Coronary artery (tissue), 2 donors: ENCODE data around the gene TMED5.

Source experiments
- DNase-seq: peaks from one replicate; pipeline ENCODE4 v3.0.0-alpha.2; 2017; ENCODE audit warnings: low spot score
- H3K27ac ChIP-seq, 2 donors: fragments of 200-600 bp; sonication (generic); one replicate each; pipeline ENCODE4 v1.5.1; 2016 to 2019
- H3K4me3 ChIP-seq: fragments of 200-600 bp; sonication (generic); 2 replicates; pipeline ENCODE4 v1.5.1; 2016; ENCODE audit warnings: mild to moderate bottlenecking, moderate library complexity
- CTCF ChIP-seq: fragments of 200-600 bp; sonication (generic); IDR thresholded peaks from one replicate; pipeline ENCODE4 v1.5.1; 2019; ENCODE audit warnings: antibody characterized with exemption

The TMED5 gene

GRCh38 chr1:93123201-93123783, 56.9 kb downstream of the TMED5 start:
- TF ChIP-seq CTCF, result no peak
- DNase-seq, result no peak
- Histone ChIP-seq H3K4me3 (no peak overlapping the region), H3K27ac (no peak overlapping the region)

- DNase-seq, result no peak
- no peak overlapping the region for H3K4me3 ChIP-seq
- no peak for TF ChIP-seq CTCF
- H3K27ac ChIP-seq, result no peak overlapping the region
These were observed 59.6 kb downstream of the TMED5 start for GRCh38 chr1:93120614-93121013.

- no peak overlapping the region for H3K4me3 ChIP-seq
- no peak for DNase-seq
- H3K27ac ChIP-seq, result no peak overlapping the region
- no peak for TF ChIP-seq CTCF
These were observed 65.8 kb downstream of the TMED5 start for GRCh38 chr1:93114391-93114790.

- no peak overlapping the region for H3K27ac ChIP-seq
- no peak for DNase-seq
- no peak for TF ChIP-seq CTCF
- H3K4me3 ChIP-seq, result no peak overlapping the region
These were observed 67.1 kb downstream of the TMED5 start for GRCh38 chr1:93113127-93113526.

GRCh38 chr1:93111561-93111960, 68.7 kb downstream of the TMED5 start:
- H3K27ac ChIP-seq, result no peak overlapping the region
- no peak for TF ChIP-seq CTCF
- no peak for DNase-seq
- H3K4me3 ChIP-seq, result no peak overlapping the region

- TF ChIP-seq CTCF, result no peak
- Histone ChIP-seq H3K4me3 (no peak overlapping the region), H3K27ac (no peak overlapping the region)
- DNase-seq, result no peak
These were observed 69.1 kb downstream of the TMED5 start for GRCh38 chr1:93111065-93111464.

GRCh38 chr1:93109578-93109977, 70.6 kb downstream of the TMED5 start:
- Histone ChIP-seq H3K27ac (no peak overlapping the region), H3K4me3 (no peak overlapping the region)
- DNase-seq, result no peak
- TF ChIP-seq CTCF, result no peak
